GM12878 (cell line): Measurements from ENCODE around the gene LONRF2. TPM values are rescaled to one million over a fixed set of nuclear protein-coding genes. Genes with fewer than 3 reads are reported as not detected.

Source experiments
- ATF2 ChIP-seq: IDR thresholded peaks from 2 replicates; pipeline ENCODE4 v1.6.1; 2012; ENCODE audit warnings: low read length, inconsistent platforms
- CBX5 ChIP-seq: sonication (generic); IDR thresholded peaks from 2 replicates; pipeline ENCODE4 v1.6.1; 2016; ENCODE audit warnings: low read depth, moderate library complexity, mild to moderate bottlenecking, inconsistent platforms
- E2F8 ChIP-seq: fragments of 450-650 bp; IDR thresholded peaks from 2 replicates; pipeline ENCODE4 v1.6.1; 2018; ENCODE audit warnings: mild to moderate bottlenecking, low read depth, moderate library complexity; ENCODE audit not compliant: partially characterized antibody
- ELK1 ChIP-seq: IDR thresholded peaks from 2 replicates; pipeline ENCODE4 v1.6.1; 2012; ENCODE audit warnings: low read depth, low read length, improper control_type of control experiment
- FOS ChIP-seq: IDR thresholded peaks from 3 replicates; pipeline ENCODE4 v1.6.1; 2011; ENCODE audit warnings: borderline replicate concordance; ENCODE audit not compliant: insufficient read length; ENCODE audit errors: extremely low read depth
- MYC ChIP-seq: IDR thresholded peaks from 2 replicates; pipeline ENCODE4 v1.6.1; 2011; ENCODE audit warnings: mild to moderate bottlenecking, low read length, moderate library complexity, inconsistent platforms; ENCODE audit not compliant: insufficient read depth, insufficient replicate concordance, insufficient read length, severe bottlenecking
- RAD51 ChIP-seq: fragments of 450-650 bp; IDR thresholded peaks from 2 replicates; pipeline ENCODE4 v1.6.1; 2016; ENCODE audit warnings: moderate library complexity, mild to moderate bottlenecking, inconsistent platforms
- USF1 ChIP-seq: IDR thresholded peaks from 2 replicates; pipeline ENCODE4 v1.6.1; 2011; ENCODE audit warnings: borderline replicate concordance, low read depth, mild to moderate bottlenecking, moderate library complexity, mixed read lengths, low read length; ENCODE audit not compliant: insufficient read depth; ENCODE audit errors: extremely low read length
- YBX1 ChIP-seq: fragments of 450-650 bp; IDR thresholded peaks from 2 replicates; pipeline ENCODE4 v1.6.1; 2016; ENCODE audit warnings: antibody characterized with exemption
- polyA plus RNA-seq, 11 experiments: library from polyadenylated mRNA; depleted of rRNA in 4 of 11; unstranded in 6 of 11; stranded (reverse) in 5 of 11; fragments of >200 nt; fragmentation: Nextera tagmentation in 4 of 11; fragmentation: Illumina TruSeq in 1 of 11; extraction: Ambion mirVana in 4 of 11; extraction: Trizol in 1 of 11; gene quantifications; 1 replicate in 1 of 11; 2 replicates in 10 of 11; pipeline versions ENCODE4 v1.2.1 to v1.2.3, GENCODE V29; 2011 to 2016; ENCODE audit warnings: inconsistent platforms in 2 of 11, missing spikeins in 2 of 11, low read depth in 1 of 11
- total RNA-seq, 4 experiments: library from RNA; depleted of rRNA in 3 of 4; stranded (reverse); fragments of >200 nt in 3 of 4; fragmentation: Illumina TruSeq in 1 of 4; extraction: Trizol in 1 of 4; gene quantifications; 2 replicates each; pipeline versions ENCODE4 v1.2.1 to v1.2.3, GENCODE V29; 2013 to 2021

LONRF2 gene
- total and polyA plus RNA-seq, 10 of the 15 experiments (the other 5 are each of a cell fraction or from before 2014, with no cell fraction given): under 0.01 to 0.04 (median 0.01) TPM; not detected in 4

DNA sequence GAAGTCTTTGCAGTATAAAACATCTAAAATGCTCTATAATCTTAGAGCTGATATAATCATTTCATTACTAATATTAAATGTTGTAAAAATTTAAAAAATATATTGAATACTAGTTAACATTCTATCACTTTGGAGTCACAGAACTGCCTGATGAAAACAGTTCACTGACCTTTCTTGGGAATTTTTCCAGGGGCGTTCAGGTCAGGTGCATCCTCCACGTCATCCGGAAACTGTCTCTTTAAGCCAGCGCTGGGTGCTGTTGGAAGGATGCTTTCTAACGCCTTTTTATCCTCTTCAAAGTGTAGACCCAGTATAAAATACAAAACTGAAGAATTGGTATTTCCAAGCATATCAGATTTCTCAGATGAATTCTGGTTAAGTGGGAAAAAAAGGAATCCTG lies 22.8 kb downstream of the LONRF2 start (continued):
- TF ChIP-seq ATF2 (no peak), RAD51 (no peak), MYC (no peak), E2F8 (no peak), CBX5 (no peak), USF1 (no peak), ELK1 (no peak), YBX1 (no peak), FOS (no peak)
